ENCODE results near the gene RNU6-1.

The RNU6-1 gene

GRCh38 chr15:67884514-67885174 is 44.8 kb upstream of the RNU6-1 start:
- H3K27me3 ChIP-seq (ENCODE audit: insufficient read depth, low read depth): no peaks in the 10 kb centered on the region; the same call in 1 of the 2 replicates
- peak overlapping the region; percentile 96 for H2AFZ ChIP-seq (ENCODE audit: low read depth)
- H3K4me1 ChIP-seq (ENCODE audit: low read depth, poor library complexity, severe bottlenecking): peaks cover 10% of the 10 kb centered on the region
- TF ChIP-seq CTCF (conservative IDR thresholded peaks at IDR 0.05; ENCODE audit: low read depth, low read length): no peak
- no peak overlapping the region for H3K4me3 ChIP-seq (IDR thresholded peaks at IDR 0.05; ENCODE audit: insufficient read depth, low read depth, low read length)
- no peaks in the 10 kb centered on the region for H3K79me2 ChIP-seq (ENCODE audit: insufficient read depth, low read depth)
- no peaks in the 10 kb centered on the region for H3K36me3 ChIP-seq (ENCODE audit: insufficient read depth)
- H4K20me1 ChIP-seq (ENCODE audit: insufficient read depth): no peaks in the 10 kb centered on the region
- H3K4me2 ChIP-seq: peak overlapping the region; percentile 99
- H3K27ac ChIP-seq: no peak overlapping the region
- peak overlapping the region; percentile 62 for H3K9ac ChIP-seq

GRCh38 chr15:67884009-67884408 is 44.2 kb upstream of the RNU6-1 start:
- H2AFZ ChIP-seq (ENCODE audit: low read depth): peak overlapping the region; percentile 96
- peaks cover 10% of the 10 kb centered on the region for H3K4me1 ChIP-seq (ENCODE audit: low read depth, poor library complexity, severe bottlenecking)
- H3K4me2 ChIP-seq: peak overlapping the region; percentile 99
- H3K27me3 ChIP-seq (ENCODE audit: insufficient read depth, low read depth): no peaks in the 10 kb centered on the region; the same call in 1 of the 2 replicates
- H4K20me1 ChIP-seq (ENCODE audit: insufficient read depth): no peaks in the 10 kb centered on the region
- TF ChIP-seq CTCF (conservative IDR thresholded peaks at IDR 0.05; ENCODE audit: low read depth, low read length): no peak
- no peaks in the 10 kb centered on the region for H3K36me3 ChIP-seq (ENCODE audit: insufficient read depth)
- no peak overlapping the region for H3K4me3 ChIP-seq (IDR thresholded peaks at IDR 0.05; ENCODE audit: insufficient read depth, low read depth, low read length)
- no peaks in the 10 kb centered on the region for H3K79me2 ChIP-seq (ENCODE audit: insufficient read depth, low read depth)
- H3K9ac ChIP-seq: no peak overlapping the region
- H3K27ac ChIP-seq: no peak overlapping the region

GRCh38 chr15:67883234-67883773 is 43.5 kb upstream of the RNU6-1 start:
- Histone ChIP-seq H3K27ac (no peak overlapping the region), H2AFZ (ENCODE audit: low read depth) (no peak overlapping the region)
- TF ChIP-seq CTCF (conservative IDR thresholded peaks at IDR 0.05; ENCODE audit: low read depth, low read length): no peak

GRCh38 chr15:67882487-67883233 is 42.8 kb upstream of the RNU6-1 start:
- Histone ChIP-seq H3K9ac (no peak overlapping the region), H3K79me2 (ENCODE audit: insufficient read depth, low read depth) (no peaks in the 10 kb centered on the region), H3K36me3 (ENCODE audit: insufficient read depth) (no peaks in the 10 kb centered on the region), H3K4me1 (ENCODE audit: low read depth, poor library complexity, severe bottlenecking) (peaks cover 10% of the 10 kb centered on the region), H3K4me2 (no peak overlapping the region), H3K4me3 (IDR thresholded peaks at IDR 0.05; ENCODE audit: insufficient read depth, low read depth, low read length) (no peak overlapping the region), H2AFZ (ENCODE audit: low read depth) (no peak overlapping the region), H4K20me1 (ENCODE audit: insufficient read depth) (no peaks in the 10 kb centered on the region), H3K27ac (no peak overlapping the region), H3K27me3 (ENCODE audit: insufficient read depth, low read depth) (no peaks in the 10 kb centered on the region; the same call in 1 of the 2 replicates)
- no peak for TF ChIP-seq CTCF (conservative IDR thresholded peaks at IDR 0.05; ENCODE audit: low read depth, low read length)

More at GRCh38 chr15:67883234-67883773, 43.5 kb upstream of the RNU6-1 start:
- no peak overlapping the region for H3K4me3 ChIP-seq (IDR thresholded peaks at IDR 0.05; ENCODE audit: insufficient read depth, low read depth, low read length)
- H4K20me1 ChIP-seq (ENCODE audit: insufficient read depth): no peaks in the 10 kb centered on the region
- peaks cover 10% of the 10 kb centered on the region for H3K4me1 ChIP-seq (ENCODE audit: low read depth, poor library complexity, severe bottlenecking)
- H3K79me2 ChIP-seq (ENCODE audit: insufficient read depth, low read depth): no peaks in the 10 kb centered on the region
- H3K4me2 ChIP-seq: no peak overlapping the region
- H3K27me3 ChIP-seq (ENCODE audit: insufficient read depth, low read depth): no peaks in the 10 kb centered on the region; the same call in 1 of the 2 replicates
- no peak overlapping the region for H3K9ac ChIP-seq
- no peaks in the 10 kb centered on the region for H3K36me3 ChIP-seq (ENCODE audit: insufficient read depth)
